Sigmoid colon (tissue), 7 donors: ENCODE measurements around the gene HIBADH. TPM values are rescaled to one million over a fixed set of nuclear protein-coding genes. Genes with fewer than 3 reads are reported as not detected.

Source experiments
- DNase-seq: peaks from one replicate; pipeline ENCODE4 v3.0.0-alpha.2; 2019
- H3K27ac ChIP-seq, 4 donors: fragments of 200-600 bp; sonication (generic); one replicate each; pipeline ENCODE4 v1.5.1; 2016 to 2019; ENCODE audit warnings: mild to moderate bottlenecking in 1 of 4
- H3K27me3 ChIP-seq, 3 donors: fragments of 200-600 bp; sonication (generic); one replicate each; pipeline ENCODE4 v1.5.1; 2019; ENCODE audit warnings: mild to moderate bottlenecking in 1 of 3
- H3K36me3 ChIP-seq, 4 donors: fragments of 200-600 bp; sonication (generic); one replicate each; pipeline ENCODE4 v1.5.1; 2016 to 2019
- H3K4me1 ChIP-seq, 4 donors: fragments of 200-600 bp; sonication (generic); one replicate each; pipeline ENCODE4 v1.5.1; 2017 to 2019
- H3K4me3 ChIP-seq, 4 donors: fragments of 200-600 bp; sonication (generic); one replicate each; pipeline ENCODE4 v1.5.1; 2017 to 2019; ENCODE audit warnings: mild to moderate bottlenecking in 2 of 4, moderate library complexity in 1 of 4
- H3K9me3 ChIP-seq, 4 donors: fragments of 200-600 bp in 3 of 4; sonication (generic) in 3 of 4; one replicate each; pipeline versions ENCODE4 v1.5.1 to v1.6.1; 2013 to 2019
- CTCF ChIP-seq, 4 experiments: fragments of 450-650 bp in 3 of 4; fragments of 200-600 bp in 1 of 4; IDR thresholded peaks; one replicate each; pipeline ENCODE4 v1.5.1; 2016 to 2019; ENCODE audit warnings: antibody characterized with exemption in 4 of 4, mild to moderate bottlenecking in 3 of 4, moderate library complexity in 2 of 4
- EP300 ChIP-seq, 4 donors: sonication (generic); formaldehyde crosslinking; IDR thresholded peaks; one replicate each; pipeline ENCODE4 v1.6.1; 2017; ENCODE audit warnings: antibody characterized with exemption in 4 of 4
- POLR2A ChIP-seq, 2 donors: fragments of 450-650 bp; IDR thresholded peaks; one replicate each; pipeline ENCODE4 v1.6.1; 2016; ENCODE audit warnings: antibody characterized with exemption in 2 of 2, mild to moderate bottlenecking in 2 of 2, moderate library complexity in 2 of 2
- POLR2AphosphoS5 ChIP-seq, 4 donors: sonication (generic); formaldehyde crosslinking; IDR thresholded peaks; one replicate each; pipeline ENCODE4 v1.6.1; 2017; ENCODE audit warnings: antibody characterized with exemption in 4 of 4
- WGBS, 2 donors: extraction: QIAGEN DNeasy Blood & Tissue Kit; methylation state at CpG; one replicate each; pipeline ENCODE4 v1.1.7; 2013; 5-methylcytosine and 5-hydroxymethylcytosine counted together
- intact Hi-C: fragments of 100-400 bp; cut with DNase I; formaldehyde crosslinking; loops from one replicate; pipeline ENCODE4 v1.15.1; 2023
- polyA plus RNA-seq, 3 donors: library from polyadenylated mRNA; stranded (reverse); fragments of 200-250 nt; gene quantifications; one replicate each; pipeline ENCODE4 v1.2.3, GENCODE V29; 2013
- total RNA-seq, 4 donors: library from RNA; depleted of rRNA; stranded (reverse); fragments of >200 nt; gene quantifications; one replicate each; pipeline ENCODE4 v1.1.0, GENCODE V29; 2016
- donor health status: healthy with polysubstance abuse.
- donor health status: Bipolar disorder and iron deficiency.
- donor health status: healthy.

Gene HIBADH
- total and polyA plus RNA-seq, 7 donors, result 23.4 to 89.5 (median 63.5) TPM

- H3K27me3 ChIP-seq, result no peaks in the 10 kb centered on the region
- TF ChIP-seq CTCF (IDR thresholded peaks at IDR 0.05) (no peak), POLR2A (IDR thresholded peaks at IDR 0.05) (no peak), POLR2AphosphoS5 (IDR thresholded peaks at IDR 0.05) (no peak), EP300 (IDR thresholded peaks at IDR 0.05) (no peak)
- H3K9me3 ChIP-seq, result no peaks in the 10 kb centered on the region
- H3K27ac ChIP-seq, result no peak overlapping the region
- peaks cover 0 to 53% (median 8%) of the 10 kb centered on the region in 4 donors for H3K36me3 ChIP-seq
- DNase-seq, result no peak
- H3K4me1 ChIP-seq, result no peaks in the 10 kb centered on the region
- 63 to 81% methylated on average over 1 of the region's 1 CpG for WGBS, 2 donors
- H3K4me3 ChIP-seq, result no peak overlapping the region
- intact Hi-C loops, result no loop called here
Measured at GRCh38 chr7:27526611-27527347, 135.9 kb downstream of the HIBADH start.

GRCh38 chr7:27526131-27526530, 136.6 kb downstream of the HIBADH start:
- H3K27me3 ChIP-seq, result no peaks in the 10 kb centered on the region
- intact Hi-C loops, result no loop called here
- H3K4me3 ChIP-seq, result no peak overlapping the region
- TF ChIP-seq CTCF (IDR thresholded peaks at IDR 0.05), result no peak
- no peak for TF ChIP-seq EP300 (IDR thresholded peaks at IDR 0.05)
- no peak for TF ChIP-seq POLR2A (IDR thresholded peaks at IDR 0.05)
- TF ChIP-seq POLR2AphosphoS5 (IDR thresholded peaks at IDR 0.05), result no peak
- no peaks in the 10 kb centered on the region for H3K4me1 ChIP-seq
- H3K9me3 ChIP-seq, result no peaks in the 10 kb centered on the region
- no peak overlapping the region for H3K27ac ChIP-seq
- WGBS, 2 donors, result 96 to 98% methylated on average over 5 of the region's 5 CpGs
- peaks cover 0 to 52% (median 8%) of the 10 kb centered on the region in 4 donors for H3K36me3 ChIP-seq
- DNase-seq, result no peak

GRCh38 chr7:27523321-27523720, 139.4 kb downstream of the HIBADH start:
- Histone ChIP-seq H3K4me3 (no peak overlapping the region), H3K27ac (no peak overlapping the region), H3K27me3 (no peaks in the 10 kb centered on the region), H3K36me3 (peaks cover 0 to 24% (median 6%) of the 10 kb centered on the region in 4 donors), H3K4me1 (peaks cover 0 to 23% (median 16%) of the 10 kb centered on the region in 4 donors), H3K9me3 (no peaks in the 10 kb centered on the region)
- intact Hi-C loops, result no loop called here
- no peak for DNase-seq
- TF ChIP-seq EP300 (IDR thresholded peaks at IDR 0.05), result no peak
- no peak for TF ChIP-seq POLR2A (IDR thresholded peaks at IDR 0.05)
- TF ChIP-seq POLR2AphosphoS5 (IDR thresholded peaks at IDR 0.05), result no peak
- TF ChIP-seq CTCF (IDR thresholded peaks at IDR 0.05), result no peak

- Histone ChIP-seq H3K36me3 (peaks cover 0 to 20% (median 6%) of the 10 kb centered on the region in 4 donors), H3K9me3 (no peaks in the 10 kb centered on the region), H3K4me3 (no peak overlapping the region), H3K27ac (no peak overlapping the region), H3K4me1 (peaks cover 0 to 23% (median 16%) of the 10 kb centered on the region in 4 donors), H3K27me3 (no peaks in the 10 kb centered on the region)
- WGBS, 2 donors, result 98 to 99% methylated on average over 2 of the region's 2 CpGs
- no peak for DNase-seq
- intact Hi-C loops, result no loop called here
- TF ChIP-seq CTCF (IDR thresholded peaks at IDR 0.05) (no peak), EP300 (IDR thresholded peaks at IDR 0.05) (no peak), POLR2AphosphoS5 (IDR thresholded peaks at IDR 0.05) (no peak), POLR2A (IDR thresholded peaks at IDR 0.05) (no peak)
Measured at GRCh38 chr7:27522566-27522965, 140.1 kb downstream of the HIBADH start.
